HepG2 (cell line): ENCODE data around the gene VGLL1. TPM values are rescaled to one million over a fixed set of nuclear protein-coding genes. Genes with fewer than 3 reads are reported as not detected.

Experiments used
- HNRNPUL1 ChIP-seq: fragments of 200-400 bp; formaldehyde crosslinking; IDR thresholded peaks from 2 replicates; pipeline ENCODE4 v1.6.1; 2017; ENCODE audit warnings: low read depth, mild to moderate bottlenecking, low read length, moderate library complexity
- HOXA3 ChIP-seq: sonication (generic); formaldehyde crosslinking; IDR thresholded peaks from 2 replicates; pipeline ENCODE4 v1.5.0; 2020; ENCODE audit warnings: missing genetic modification reagents
- KLF16 ChIP-seq, 2 experiments: sonication (generic) in 1 of 2; formaldehyde crosslinking in 1 of 2; IDR thresholded peaks; 2 replicates each; pipeline versions ENCODE4 v1.6.1 to v1.8.0; 2016 to 2023; ENCODE audit warnings: missing genetic modification reagents in 2 of 2, missing compliant biosample characterization in 1 of 2
- MEIS2 ChIP-seq: sonication (generic); formaldehyde crosslinking; IDR thresholded peaks from 2 replicates; pipeline ENCODE4 v1.9.0; 2021; ENCODE audit warnings: mild to moderate bottlenecking, missing genetic modification reagents
- NR2F6 ChIP-seq, 2 experiments: IDR thresholded peaks; 2 replicates each; pipeline ENCODE4 v1.6.1; 2016; ENCODE audit warnings: antibody characterized with exemption in 1 of 2, mild to moderate bottlenecking in 1 of 2
- PHF8 ChIP-seq: sonication (generic); formaldehyde crosslinking; IDR thresholded peaks from 2 replicates; pipeline ENCODE4 v1.5.0; 2020; ENCODE audit warnings: missing genetic modification reagents
- SKI ChIP-seq: fragments of 450-650 bp; IDR thresholded peaks from one replicate; pipeline ENCODE4 v1.6.1; 2018; ENCODE audit warnings: mild to moderate bottlenecking; ENCODE audit not compliant: partially characterized antibody
- SMAD3 ChIP-seq: sonication (generic); formaldehyde crosslinking; IDR thresholded peaks from 2 replicates; pipeline ENCODE4 v1.4.0; 2020; ENCODE audit warnings: missing genetic modification reagents
- SYNCRIP ChIP-seq: fragments of 200-400 bp; formaldehyde crosslinking; IDR thresholded peaks from 2 replicates; pipeline ENCODE4 v1.6.1; 2018; ENCODE audit warnings: mild to moderate bottlenecking, low read depth, low read length; ENCODE audit not compliant: insufficient read depth
- THRA ChIP-seq: sonication (generic); formaldehyde crosslinking; IDR thresholded peaks from 2 replicates; pipeline ENCODE4 v1.4.0; 2020; ENCODE audit warnings: missing genetic modification reagents, borderline replicate concordance
- ZBTB43 ChIP-seq: sonication (generic); formaldehyde crosslinking; conservative IDR thresholded peaks from 2 replicates; pipeline ENCODE4 v1.4.0; 2020; ENCODE audit warnings: missing genetic modification reagents
- ZNF230 ChIP-seq: sonication (generic); formaldehyde crosslinking; IDR thresholded peaks from 2 replicates; pipeline ENCODE4 v1.4.0; 2020; ENCODE audit warnings: mild to moderate bottlenecking, missing genetic modification reagents
- ZNF33B ChIP-seq: sonication (generic); formaldehyde crosslinking; IDR thresholded peaks from 2 replicates; pipeline ENCODE4 v1.5.1; 2020; ENCODE audit warnings: mild to moderate bottlenecking, missing genetic modification reagents
- polyA plus RNA-seq, 8 experiments: library from polyadenylated mRNA; depleted of rRNA in 3 of 8; stranded (reverse) in 7 of 8; unstranded in 1 of 8; fragments of >200 nt; fragmentation: Illumina TruSeq in 4 of 8; extraction: Trizol in 4 of 8; gene quantifications; 2 replicates each; pipeline versions ENCODE4 v1.2.1 to v1.2.3, GENCODE V29; 2011 to 2016; ENCODE audit warnings: low read depth in 4 of 8, missing spikeins in 1 of 8, mixed read lengths in 1 of 8; ENCODE audit not compliant: insufficient read depth in 1 of 8
- total RNA-seq, 5 experiments: library from RNA; depleted of rRNA; stranded (reverse); fragments of >200 nt; fragmentation: Illumina TruSeq; extraction: Trizol; gene quantifications; 2 replicates each; pipeline ENCODE4 v1.2.3, GENCODE V29; 2016; ENCODE audit warnings: low read depth in 1 of 5
- TF ChIP-seq, protein P1 (sequence below): sonication (generic); formaldehyde crosslinking; IDR thresholded peaks from 2 replicates; pipeline ENCODE4 v1.8.1; 2022; ENCODE audit warnings: low read depth, mild to moderate bottlenecking, missing genetic modification reagents
- TF ChIP-seq, protein P2 (sequence below): sonication (generic); formaldehyde crosslinking; IDR thresholded peaks from 2 replicates; pipeline ENCODE4 v1.4.0; 2020; ENCODE audit warnings: missing genetic modification reagents
- TF ChIP-seq, protein P3 (sequence below): IDR thresholded peaks from 2 replicates; pipeline ENCODE4 v1.6.1; 2016; ENCODE audit warnings: missing biosample characterization, missing genetic modification reagents, low read depth
- TF ChIP-seq, protein P4 (sequence below): sonication (generic); formaldehyde crosslinking; IDR thresholded peaks from 2 replicates; pipeline ENCODE4 v1.8.0; 2022; ENCODE audit warnings: low read depth, missing genetic modification reagents

VGLL1 gene
- total and polyA plus RNA-seq, 2 of the 13 experiments (the other 11 are each of a cell fraction or from before 2014, with no cell fraction given) = not detected

- TF ChIP-seq HNRNPUL1 (no peak), KLF16 (CRISPR knock-in tag; IDR thresholded peaks at IDR 0.05) (no peak), NR2F6 (IDR thresholded peaks at IDR 0.05) (no peak), NR2F6 (CRISPR knock-in tag; IDR thresholded peaks at IDR 0.05) (no peak), SKI (peak; percentile 18), ZBTB43 (no peak), SYNCRIP (no peak), ZNF33B (CRISPR knock-in tag) (no peak), MEIS2 (CRISPR knock-in tag) (0 out of 2 replicates have a peak, but pooled peaks have one; percentile 26), THRA (CRISPR knock-in tag) (no peak), SMAD3 (CRISPR knock-in tag) (no peak), PHF8 (peak; percentile 52), ZNF230 (CRISPR knock-in tag) (no peak), HOXA3 (CRISPR knock-in tag) (peak; percentile 97)
- TF ChIP-seq, protein P1, sequence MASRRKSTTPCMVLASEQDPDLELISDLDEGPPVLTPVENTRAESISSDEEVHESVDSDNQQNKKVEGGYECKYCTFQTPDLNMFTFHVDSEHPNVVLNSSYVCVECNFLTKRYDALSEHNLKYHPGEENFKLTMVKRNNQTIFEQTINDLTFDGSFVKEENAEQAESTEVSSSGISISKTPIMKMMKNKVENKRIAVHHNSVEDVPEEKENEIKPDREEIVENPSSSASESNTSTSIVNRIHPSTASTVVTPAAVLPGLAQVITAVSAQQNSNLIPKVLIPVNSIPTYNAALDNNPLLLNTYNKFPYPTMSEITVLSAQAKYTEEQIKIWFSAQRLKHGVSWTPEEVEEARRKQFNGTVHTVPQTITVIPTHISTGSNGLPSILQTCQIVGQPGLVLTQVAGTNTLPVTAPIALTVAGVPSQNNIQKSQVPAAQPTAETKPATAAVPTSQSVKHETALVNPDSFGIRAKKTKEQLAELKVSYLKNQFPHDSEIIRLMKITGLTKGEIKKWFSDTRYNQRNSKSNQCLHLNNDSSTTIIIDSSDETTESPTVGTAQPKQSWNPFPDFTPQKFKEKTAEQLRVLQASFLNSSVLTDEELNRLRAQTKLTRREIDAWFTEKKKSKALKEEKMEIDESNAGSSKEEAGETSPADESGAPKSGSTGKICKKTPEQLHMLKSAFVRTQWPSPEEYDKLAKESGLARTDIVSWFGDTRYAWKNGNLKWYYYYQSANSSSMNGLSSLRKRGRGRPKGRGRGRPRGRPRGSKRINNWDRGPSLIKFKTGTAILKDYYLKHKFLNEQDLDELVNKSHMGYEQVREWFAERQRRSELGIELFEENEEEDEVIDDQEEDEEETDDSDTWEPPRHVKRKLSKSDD (CRISPR knock-in tag) = peak; percentile 59; the same call in 1 of the 2 replicates
- TF ChIP-seq, protein P2, sequence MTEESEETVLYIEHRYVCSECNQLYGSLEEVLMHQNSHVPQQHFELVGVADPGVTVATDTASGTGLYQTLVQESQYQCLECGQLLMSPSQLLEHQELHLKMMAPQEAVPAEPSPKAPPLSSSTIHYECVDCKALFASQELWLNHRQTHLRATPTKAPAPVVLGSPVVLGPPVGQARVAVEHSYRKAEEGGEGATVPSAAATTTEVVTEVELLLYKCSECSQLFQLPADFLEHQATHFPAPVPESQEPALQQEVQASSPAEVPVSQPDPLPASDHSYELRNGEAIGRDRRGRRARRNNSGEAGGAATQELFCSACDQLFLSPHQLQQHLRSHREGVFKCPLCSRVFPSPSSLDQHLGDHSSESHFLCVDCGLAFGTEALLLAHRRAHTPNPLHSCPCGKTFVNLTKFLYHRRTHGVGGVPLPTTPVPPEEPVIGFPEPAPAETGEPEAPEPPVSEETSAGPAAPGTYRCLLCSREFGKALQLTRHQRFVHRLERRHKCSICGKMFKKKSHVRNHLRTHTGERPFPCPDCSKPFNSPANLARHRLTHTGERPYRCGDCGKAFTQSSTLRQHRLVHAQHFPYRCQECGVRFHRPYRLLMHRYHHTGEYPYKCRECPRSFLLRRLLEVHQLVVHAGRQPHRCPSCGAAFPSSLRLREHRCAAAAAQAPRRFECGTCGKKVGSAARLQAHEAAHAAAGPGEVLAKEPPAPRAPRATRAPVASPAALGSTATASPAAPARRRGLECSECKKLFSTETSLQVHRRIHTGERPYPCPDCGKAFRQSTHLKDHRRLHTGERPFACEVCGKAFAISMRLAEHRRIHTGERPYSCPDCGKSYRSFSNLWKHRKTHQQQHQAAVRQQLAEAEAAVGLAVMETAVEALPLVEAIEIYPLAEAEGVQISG (CRISPR knock-in tag) = peak; percentile 45
- TF ChIP-seq, protein P3, sequence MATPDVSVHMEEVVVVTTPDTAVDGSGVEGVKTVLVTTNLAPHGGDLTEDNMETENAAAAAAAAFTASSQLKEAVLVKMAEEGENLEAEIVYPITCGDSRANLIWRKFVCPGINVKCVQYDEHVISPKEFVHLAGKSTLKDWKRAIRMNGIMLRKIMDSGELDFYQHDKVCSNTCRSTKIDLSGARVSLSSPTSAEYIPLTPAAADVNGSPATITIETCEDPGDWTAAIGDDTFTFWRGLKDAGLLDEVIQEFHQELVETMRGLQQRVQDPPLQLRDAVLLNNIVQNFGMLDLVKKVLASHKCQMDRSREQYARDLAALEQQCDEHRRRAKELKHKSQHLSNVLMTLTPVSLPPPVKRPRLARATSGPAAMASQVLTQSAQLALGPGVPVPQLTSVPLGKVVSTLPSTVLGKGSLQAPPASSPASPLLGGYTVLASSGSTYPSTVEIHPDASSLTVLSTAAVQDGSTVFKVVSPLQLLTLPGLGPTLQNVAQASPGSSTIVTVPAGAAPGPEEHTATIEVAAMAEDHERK (CRISPR knock-in tag) = peak; percentile 52
- TF ChIP-seq, protein P4, sequence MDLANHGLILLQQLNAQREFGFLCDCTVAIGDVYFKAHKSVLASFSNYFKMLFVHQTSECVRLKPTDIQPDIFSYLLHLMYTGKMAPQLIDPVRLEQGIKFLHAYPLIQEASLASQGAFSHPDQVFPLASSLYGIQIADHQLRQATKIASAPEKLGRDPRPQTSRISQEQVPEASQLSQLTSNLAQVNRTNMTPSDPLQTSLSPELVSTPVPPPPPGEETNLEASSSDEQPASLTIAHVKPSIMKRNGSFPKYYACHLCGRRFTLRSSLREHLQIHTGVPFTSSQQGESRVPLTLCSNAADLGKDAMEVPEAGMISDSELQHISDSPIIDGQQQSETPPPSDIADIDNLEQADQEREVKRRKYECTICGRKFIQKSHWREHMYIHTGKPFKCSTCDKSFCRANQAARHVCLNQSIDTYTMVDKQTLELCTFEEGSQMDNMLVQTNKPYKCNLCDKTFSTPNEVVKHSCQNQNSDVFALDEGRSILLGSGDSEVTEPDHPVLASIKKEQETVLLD (CRISPR knock-in tag) = no peak; the same call in 1 of the 2 replicates
These were observed 35.1 kb upstream of the VGLL1 start (continued) for GRCh38 chrX:136496764-136497555.
